Smooth muscle cell (in vitro differentiated cells): ENCODE data around the gene C7orf57. TPM values are rescaled to one million over a fixed set of nuclear protein-coding genes. Genes with fewer than 3 reads are reported as not detected.
"Not testable (repeated sequence)": the region's sequence is repeated elsewhere in the genome, so short reads cannot be mapped to it uniquely, and the experiment has no call there.

Source experiments
- DNase-seq: peaks from one replicate; lab custom pipeline; 2025; ENCODE audit not compliant: unreplicated experiment; lab: John Stamatoyannopoulos, UW
- H2AFZ ChIP-seq: fragments of 200-600 bp; sonication (generic); 2 replicates; pipeline ENCODE4 v1.6.0; 2016; ENCODE audit warnings: antibody characterized with exemption, low read depth, mild to moderate bottlenecking
- H3F3A ChIP-seq: fragments of 200-600 bp; sonication (generic); 2 replicates; pipeline ENCODE4 v1.6.0; 2017; ENCODE audit warnings: antibody characterized with exemption, low read depth
- H3K27ac ChIP-seq: fragments of 200-600 bp; sonication (generic); 2 replicates; pipeline ENCODE4 v1.5.1; 2016; ENCODE audit warnings: low read depth, mild to moderate bottlenecking
- H3K27me3 ChIP-seq: fragments of 200-600 bp; sonication (generic); 2 replicates; pipeline ENCODE4 v1.6.1; 2016; ENCODE audit warnings: low read depth, mild to moderate bottlenecking
- H3K36me3 ChIP-seq: fragments of 200-600 bp; sonication (generic); 2 replicates; pipeline ENCODE4 v1.5.1; 2016; ENCODE audit warnings: low read depth
- H3K4me1 ChIP-seq: fragments of 200-600 bp; sonication (generic); 2 replicates; pipeline ENCODE4 v1.5.1; 2016; ENCODE audit warnings: low read depth
- H3K4me2 ChIP-seq: fragments of 200-600 bp; sonication (generic); 2 replicates; pipeline ENCODE4 v1.6.0; 2016; ENCODE audit warnings: mild to moderate bottlenecking
- H3K4me3 ChIP-seq: fragments of 200-600 bp; sonication (generic); 2 replicates; pipeline ENCODE4 v1.5.1; 2016; ENCODE audit warnings: mild to moderate bottlenecking
- H3K79me2 ChIP-seq: fragments of 200-600 bp; sonication (generic); 2 replicates; pipeline ENCODE4 v1.6.0; 2016; ENCODE audit warnings: low read depth, mild to moderate bottlenecking
- H3K9ac ChIP-seq: fragments of 200-600 bp; sonication (generic); 2 replicates; pipeline ENCODE4 v1.6.0; 2016; ENCODE audit warnings: low read depth
- H3K9me3 ChIP-seq: fragments of 200-600 bp; sonication (generic); replicated peaks from 2 replicates; pipeline ENCODE4 v1.5.1; 2016; ENCODE audit warnings: low read depth
- H4K20me1 ChIP-seq: fragments of 200-600 bp; sonication (generic); 2 replicates; pipeline ENCODE4 v1.6.0; 2016; ENCODE audit warnings: low read depth
- WGBS: methylation state at CpG from one replicate; pipeline ENCODE4 v1.1.7; 2016; ENCODE audit warnings: low lambda C conversion rate; 5-methylcytosine and 5-hydroxymethylcytosine counted together
- polyA plus RNA-seq: library from polyadenylated mRNA; unstranded; fragments of >200 nt; fragmentation: Nextera tagmentation; extraction: Ambion mirVana; gene quantifications from 2 replicates; pipeline ENCODE4 v1.2.1, GENCODE V29; 2016
- total RNA-seq: library from RNA; depleted of rRNA; stranded (reverse); fragments of >200 nt; gene quantifications from 2 replicates; pipeline ENCODE4 v1.2.3, GENCODE V29; 2014
- TF ChIP-seq, protein P1 (sequence below): fragments of 200-600 bp; sonication (generic); IDR thresholded peaks from 2 replicates; pipeline ENCODE4 v1.5.1; 2017; ENCODE audit warnings: borderline replicate concordance, mild to moderate bottlenecking, antibody characterized with exemption; ENCODE audit not compliant: insufficient read depth, poor library complexity, severe bottlenecking

The C7orf57 gene
- total and polyA plus RNA-seq, 2 experiments from 2014 or later = not detected

DNA sequence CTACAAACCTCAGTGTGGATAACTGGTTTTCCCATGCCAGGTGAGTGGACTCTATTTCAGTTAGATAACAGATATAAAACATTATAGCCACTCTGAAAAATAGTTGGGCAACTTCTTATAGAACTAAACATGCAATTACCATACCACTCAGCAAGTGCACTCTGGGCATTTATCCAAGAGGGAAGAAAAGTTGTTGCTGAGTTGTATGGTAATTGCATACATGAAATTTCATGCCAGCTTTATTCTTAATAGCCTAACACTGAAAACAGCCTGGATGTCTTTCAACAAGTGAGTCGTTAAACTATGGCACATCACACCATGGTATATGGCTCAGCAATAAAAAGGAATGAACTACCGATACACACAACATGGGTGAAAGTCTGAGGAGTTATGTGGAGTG, 43.1 kb downstream of the C7orf57 start:
- Histone ChIP-seq H3K9ac (no peak overlapping the region), H4K20me1 (no peaks in the 10 kb centered on the region), H2AFZ (no peak overlapping the region), H3K4me2 (no peak overlapping the region), H3K79me2 (no peaks in the 10 kb centered on the region), H3K27ac (no peak overlapping the region), H3K27me3 (no peaks in the 10 kb centered on the region), H3K9me3 (no peaks in the 10 kb centered on the region), H3F3A (peaks cover 4% of the 10 kb centered on the region), H3K4me3 (no peak overlapping the region), H3K4me1 (peaks cover 6% of the 10 kb centered on the region), H3K36me3 (no peaks in the 10 kb centered on the region)
- WGBS = 89% methylated on average over 2 of the region's 2 CpGs
- TF ChIP-seq, protein P1, sequence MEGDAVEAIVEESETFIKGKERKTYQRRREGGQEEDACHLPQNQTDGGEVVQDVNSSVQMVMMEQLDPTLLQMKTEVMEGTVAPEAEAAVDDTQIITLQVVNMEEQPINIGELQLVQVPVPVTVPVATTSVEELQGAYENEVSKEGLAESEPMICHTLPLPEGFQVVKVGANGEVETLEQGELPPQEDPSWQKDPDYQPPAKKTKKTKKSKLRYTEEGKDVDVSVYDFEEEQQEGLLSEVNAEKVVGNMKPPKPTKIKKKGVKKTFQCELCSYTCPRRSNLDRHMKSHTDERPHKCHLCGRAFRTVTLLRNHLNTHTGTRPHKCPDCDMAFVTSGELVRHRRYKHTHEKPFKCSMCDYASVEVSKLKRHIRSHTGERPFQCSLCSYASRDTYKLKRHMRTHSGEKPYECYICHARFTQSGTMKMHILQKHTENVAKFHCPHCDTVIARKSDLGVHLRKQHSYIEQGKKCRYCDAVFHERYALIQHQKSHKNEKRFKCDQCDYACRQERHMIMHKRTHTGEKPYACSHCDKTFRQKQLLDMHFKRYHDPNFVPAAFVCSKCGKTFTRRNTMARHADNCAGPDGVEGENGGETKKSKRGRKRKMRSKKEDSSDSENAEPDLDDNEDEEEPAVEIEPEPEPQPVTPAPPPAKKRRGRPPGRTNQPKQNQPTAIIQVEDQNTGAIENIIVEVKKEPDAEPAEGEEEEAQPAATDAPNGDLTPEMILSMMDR = no peak
- DNase-seq = no peak

DNA sequence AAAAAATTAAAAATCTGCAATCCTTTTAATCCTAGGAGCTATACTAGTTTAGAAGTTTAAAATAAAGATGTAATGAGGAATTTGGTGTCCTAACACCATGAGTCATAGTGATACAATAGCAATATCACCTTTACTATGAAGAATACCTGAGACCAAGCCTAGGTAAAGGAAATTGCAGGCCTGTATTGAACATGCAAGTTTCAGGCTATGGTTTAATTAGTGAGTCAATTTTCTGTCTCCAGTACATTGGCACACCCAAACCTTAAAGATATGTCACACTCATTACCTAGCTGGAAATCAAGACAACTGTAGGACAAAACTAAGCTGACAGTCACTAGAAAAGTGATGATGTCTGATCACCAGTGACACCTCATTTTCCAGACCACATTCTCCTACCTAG, 47.0 kb downstream of the C7orf57 start:
- not testable (repeated sequence) for DNase-seq, H2AFZ ChIP-seq, H3K4me3 ChIP-seq, H3K36me3 ChIP-seq, H4K20me1 ChIP-seq, H3K9ac ChIP-seq, H3K27me3 ChIP-seq, H3K27ac ChIP-seq, H3K79me2 ChIP-seq, H3K9me3 ChIP-seq
- Histone ChIP-seq H3K4me1 (peaks cover 23% of the 10 kb centered on the region), H3K4me2 (peak overlapping the region; percentile 40), H3F3A (peaks cover 15% of the 10 kb centered on the region)

DNA sequence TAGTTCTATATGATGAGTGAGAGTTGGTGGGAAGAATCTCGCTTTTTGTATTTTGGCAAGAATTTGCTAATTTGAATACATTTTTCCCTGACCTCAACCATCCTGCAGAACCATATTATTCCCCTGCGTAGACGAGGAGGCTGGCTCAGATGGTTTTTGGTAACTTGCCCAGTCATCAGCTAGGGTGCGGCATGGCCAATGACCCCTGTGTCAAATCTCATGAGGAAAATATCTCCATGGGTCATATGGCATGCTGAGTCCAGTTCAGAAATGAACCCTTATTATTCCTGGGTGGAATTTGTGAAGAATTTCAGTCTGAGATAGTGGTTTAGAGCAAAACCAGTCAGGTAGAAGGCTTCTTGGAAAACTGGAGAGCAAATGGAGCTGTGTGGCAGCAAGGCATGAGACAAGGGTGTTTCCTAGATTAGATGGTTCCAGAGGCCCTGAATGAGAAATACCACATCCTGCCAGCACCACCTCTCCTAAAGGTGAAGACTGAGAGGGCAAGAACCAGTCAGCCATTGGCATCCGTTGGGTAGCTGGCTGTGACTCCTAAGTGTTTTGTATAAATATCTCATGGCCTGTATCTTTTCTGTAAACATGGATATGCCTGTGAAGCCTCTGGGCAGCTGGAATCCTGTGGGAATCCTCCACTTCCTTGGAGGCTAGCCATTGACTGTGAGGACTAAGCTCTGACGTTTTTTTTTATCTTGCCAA, 47.9 kb downstream of the C7orf57 start:
- no peak for DNase-seq
- Histone ChIP-seq H3K4me3 (no peak overlapping the region), H3K27me3 (no peaks in the 10 kb centered on the region), H3K9me3 (no peaks in the 10 kb centered on the region), H3F3A (peaks cover 20% of the 10 kb centered on the region), H3K36me3 (no peaks in the 10 kb centered on the region), H3K27ac (peak overlapping the region; percentile 99), H2AFZ (no peak overlapping the region), H3K4me1 (peaks cover 23% of the 10 kb centered on the region), H3K79me2 (no peaks in the 10 kb centered on the region), H3K4me2 (peak overlapping the region; percentile 40), H3K9ac (peak overlapping the region; percentile 2), H4K20me1 (no peaks in the 10 kb centered on the region)
- WGBS = 48% methylated on average over 6 of the region's 6 CpGs
- TF ChIP-seq, protein P1 = no peak

DNA sequence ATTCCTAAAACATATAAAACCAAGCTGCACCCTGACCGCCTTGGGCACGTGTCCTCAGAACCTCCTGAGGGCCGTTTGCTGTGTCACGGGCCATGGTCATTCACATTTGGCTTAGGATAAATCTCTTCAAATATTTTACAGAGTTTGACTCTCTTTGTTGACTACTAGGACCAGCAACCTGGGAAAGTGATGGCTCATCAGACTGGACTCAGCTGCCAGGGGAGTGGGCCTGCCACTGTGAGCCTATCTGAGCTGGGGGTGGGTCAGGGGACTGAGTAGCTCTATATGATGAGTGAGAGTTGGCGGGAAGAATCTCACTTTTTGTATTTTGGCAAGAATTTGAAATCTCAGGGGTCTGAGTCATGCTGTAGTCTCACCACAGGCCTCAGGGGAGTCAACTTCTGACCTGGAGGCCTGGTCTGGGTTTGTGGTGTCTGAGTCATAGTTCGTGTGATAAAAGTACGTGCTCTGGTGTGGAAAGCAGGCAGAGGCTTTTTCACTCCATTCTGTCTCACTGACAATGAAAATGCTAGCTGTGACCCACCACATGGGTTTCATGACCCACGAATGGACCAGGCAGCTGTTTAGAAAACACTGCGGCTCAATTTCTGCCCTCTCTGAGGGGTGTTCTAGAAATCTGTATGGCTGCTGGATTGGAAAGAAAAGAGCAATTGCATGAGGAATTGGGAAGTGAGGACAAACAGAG, 49.5 kb downstream of the C7orf57 start:
- no peaks in the 10 kb centered on the region for H3K27me3 ChIP-seq
- WGBS = 9% methylated on average over 9 of the region's 9 CpGs
- H3K4me3 ChIP-seq = no peak overlapping the region
- peak; percentile 20 for DNase-seq
- peaks cover 26% of the 10 kb centered on the region for H3F3A ChIP-seq
- no peak overlapping the region for H2AFZ ChIP-seq
- peaks cover 23% of the 10 kb centered on the region for H3K4me1 ChIP-seq
- no peaks in the 10 kb centered on the region for H3K36me3 ChIP-seq
- H3K4me2 ChIP-seq = peak overlapping the region; percentile 71
- H3K9ac ChIP-seq = peak overlapping the region; percentile 68
- H3K79me2 ChIP-seq = no peaks in the 10 kb centered on the region
- TF ChIP-seq, protein P1 = no peak
- no peaks in the 10 kb centered on the region for H3K9me3 ChIP-seq
- H3K27ac ChIP-seq = peak overlapping the region; percentile 99
- no peaks in the 10 kb centered on the region for H4K20me1 ChIP-seq
